Panc1 (cell line): ENCODE data around the gene SATB2. TPM values are rescaled to one million over a fixed set of nuclear protein-coding genes. Genes with fewer than 3 reads are reported as not detected.

Experiments
- ATAC-seq: fragments of 200-7000 bp; cut with Tn5 transposase; 2 replicates; pipeline ENCODE4 v1.9.1; 2020; ENCODE audit warnings: mild to moderate bottlenecking, moderate library complexity
- BruUV-seq: library from RNA; stranded (reverse); fragments of 400-500 nt; replicated peaks from 2 replicates; lab custom pipeline; 2021; lab: Mats Ljungman, UMichigan
- CTCF ChIA-PET: fragments of 300-600 bp; sonication (Branson Sonifier 250); formaldehyde crosslinking; loops from one replicate; lab custom pipeline; 2022; ENCODE audit warnings: antibody characterized with exemption; lab: Charles Lee
- POLR2A ChIA-PET: fragments of 300-600 bp; sonication (Branson Sonifier 250); formaldehyde crosslinking; loops from one replicate; lab custom pipeline; 2022; ENCODE audit warnings: antibody characterized with exemption; lab: Charles Lee
- DNase-seq: peaks from one replicate; pipeline ENCODE4 v3.0.0-alpha.2; 2010; ENCODE audit warnings: low read depth, low spot score
- H3K27ac ChIP-seq: 2 replicates; pipeline ENCODE4 v1.5.1; 2011; ENCODE audit warnings: mild to moderate bottlenecking, low read length, inconsistent platforms
- H3K27me3 ChIP-seq: fragments of 200-500 bp; sonication (Bioruptor generic); 2 replicates; pipeline ENCODE4 v1.6.0; 2014; ENCODE audit warnings: low read length, inconsistent platforms; ENCODE audit not compliant: control insufficient read depth, insufficient read depth
- H3K36me3 ChIP-seq: fragments of 200-500 bp; sonication (Bioruptor generic); 2 replicates; pipeline ENCODE4 v1.5.1; 2014; ENCODE audit warnings: inconsistent platforms, mild to moderate bottlenecking, low read length, moderate library complexity; ENCODE audit not compliant: control insufficient read depth, insufficient read depth
- H3K4me1 ChIP-seq: 2 replicates; pipeline ENCODE4 v1.5.1; 2011; ENCODE audit warnings: inconsistent platforms, mild to moderate bottlenecking, low read length, moderate library complexity; ENCODE audit not compliant: control insufficient read depth, insufficient read depth
- H3K4me3 ChIP-seq, 2 experiments: 2 replicates each; pipeline ENCODE4 v1.5.1; 2011 to 2012; ENCODE audit warnings: low read depth in 2 of 2, low read length in 2 of 2, mild to moderate bottlenecking in 2 of 2, inconsistent platforms in 1 of 2, moderate library complexity in 1 of 2
- H3K9me3 ChIP-seq: fragments of 200-500 bp; sonication (Bioruptor generic); 2 replicates; pipeline ENCODE4 v1.5.1; 2014; ENCODE audit warnings: low read depth, mild to moderate bottlenecking, inconsistent platforms, low read length, moderate library complexity; ENCODE audit not compliant: control insufficient read depth, insufficient read depth
- CTCF ChIP-seq: fragments of 450-650 bp; IDR thresholded peaks from 2 replicates; pipeline ENCODE4 v1.5.1; 2017; ENCODE audit warnings: mild to moderate bottlenecking
- POLR2AphosphoS5 ChIP-seq: IDR thresholded peaks from 2 replicates; pipeline ENCODE4 v1.6.1; 2012; ENCODE audit warnings: mild to moderate bottlenecking, low read depth, low read length, moderate library complexity
- REST ChIP-seq, 2 experiments: IDR thresholded peaks; 2 replicates each; pipeline ENCODE4 v1.6.1; 2011 to 2012; ENCODE audit warnings: low read depth in 2 of 2, control low read depth in 1 of 2, low read length in 1 of 2, mild to moderate bottlenecking in 1 of 2, moderate library complexity in 1 of 2; ENCODE audit not compliant: insufficient read depth in 1 of 2
- SIN3A ChIP-seq: IDR thresholded peaks from 2 replicates; pipeline ENCODE4 v1.6.1; 2012; ENCODE audit warnings: low read depth, mild to moderate bottlenecking, low read length, moderate library complexity, borderline replicate concordance; ENCODE audit not compliant: insufficient read depth
- TCF7L2 ChIP-seq: IDR thresholded peaks from 2 replicates; pipeline ENCODE4 v1.6.1; 2011; ENCODE audit warnings: mild to moderate bottlenecking, low read depth, low read length, inconsistent platforms
- in situ Hi-C: cut with HindIII; loops from 2 replicates; pipeline ENCODE4 v1.10.0; 2016; ENCODE audit warnings: low sequenced_read_pairs, low pct_unique_long_range_greater_than_20kb
- intact Hi-C: fragments of 100-400 bp; cut with micrococcal nuclease; formaldehyde crosslinking; loops from one replicate; pipeline ENCODE4 v1.10.0; 2022; ENCODE audit not compliant: unreplicated experiment
- total RNA-seq: library from RNA; stranded (reverse); gene quantifications from one replicate; pipeline ENCODE4 v1.2.1, GENCODE V29; 2021; ENCODE audit not compliant: unreplicated experiment

Gene SATB2
- total RNA-seq, 1 experiment from 2014 or later = 43.2 TPM

- Histone ChIP-seq H3K4me3 (no peak overlapping the region), H3K4me1 (no peaks in the 10 kb centered on the region), H3K27me3 (no peaks in the 10 kb centered on the region), H3K27ac (no peak overlapping the region), H3K36me3 (peaks cover 45% of the 10 kb centered on the region), H3K9me3 (no peaks in the 10 kb centered on the region)
- in situ Hi-C loops = no loop called here
- ChIA-PET POLR2A (no interaction called here), CTCF (no interaction called here)
- DNase-seq = no peak
- intact Hi-C loops = no loop called here
- no TSS peak for BruUV-seq
- TF ChIP-seq CTCF = no peak
- TF ChIP-seq SIN3A = no peak
- peak; percentile 87 to 88 for TF ChIP-seq REST (IDR thresholded peaks at IDR 0.05; ENCODE audit: insufficient read depth in 1 of 2, low read depth in 2 of 2, low read length in 1 of 2)
- TF ChIP-seq POLR2AphosphoS5 = no peak
- TF ChIP-seq TCF7L2 = no peak
- ATAC-seq = no peak
Measured at GRCh38 chr2:199315299-199316179, 142.2 kb downstream of the SATB2 start.

- ChIA-PET POLR2A (no interaction called here), CTCF (no interaction called here)
- ATAC-seq (no peak), DNase-seq (no peak)
- in situ Hi-C loops = no loop called here
- Histone ChIP-seq H3K4me1 (no peaks in the 10 kb centered on the region), H3K4me3 (no peak overlapping the region), H3K27me3 (no peaks in the 10 kb centered on the region), H3K9me3 (no peaks in the 10 kb centered on the region), H3K36me3 (peaks cover 40% of the 10 kb centered on the region), H3K27ac (no peak overlapping the region)
- TF ChIP-seq POLR2AphosphoS5 = no peak
- no peak for TF ChIP-seq TCF7L2
- no peak for TF ChIP-seq CTCF
- TF ChIP-seq REST (IDR thresholded peaks at IDR 0.05; ENCODE audit: insufficient read depth in 1 of 2, low read depth in 2 of 2, low read length in 1 of 2) = no peak
- no peak for TF ChIP-seq SIN3A
- no TSS peak for BruUV-seq
- intact Hi-C loops = no loop called here
Measured at GRCh38 chr2:199312931-199313330, 144.8 kb downstream of the SATB2 start.
